K562 (cell line): Measurements from ENCODE around the gene ATG4D. TPM values are rescaled to one million over a fixed set of nuclear protein-coding genes. Genes with fewer than 3 reads are reported as not detected.

Source experiments
- ARID4B ChIP-seq: sonication (generic); formaldehyde crosslinking; IDR thresholded peaks from 2 replicates; pipeline ENCODE4 v1.8.0; 2022; ENCODE audit warnings: mild to moderate bottlenecking, missing genetic modification reagents
- ATF1 ChIP-seq, 2 experiments: fragments of 450-650 bp in 1 of 2; IDR thresholded peaks; 2 replicates each; pipeline ENCODE4 v1.6.1; 2016; ENCODE audit warnings: missing compliant biosample characterization in 1 of 2, missing genetic modification characterization in 1 of 2
- ATF6 ChIP-seq: sonication (generic); formaldehyde crosslinking; IDR thresholded peaks from 2 replicates; pipeline ENCODE4 v1.4.0; 2020; ENCODE audit warnings: mild to moderate bottlenecking, missing genetic modification reagents
- CREBBP ChIP-seq: IDR thresholded peaks from one replicate; pipeline ENCODE4 v1.6.1; 2012; ENCODE audit warnings: low read depth, mild to moderate bottlenecking, control low read depth, inconsistent platforms, low read length
- ELF4 ChIP-seq: fragments of 450-650 bp; formaldehyde crosslinking; IDR thresholded peaks from 2 replicates; pipeline ENCODE4 v1.4.0; 2022; ENCODE audit warnings: missing genetic modification characterization
- GTF3C2 ChIP-seq: IDR thresholded peaks from 3 replicates; pipeline ENCODE4 v1.6.1; 2011; ENCODE audit warnings: borderline replicate concordance, mild to moderate bottlenecking, moderate library complexity; ENCODE audit not compliant: insufficient read length; ENCODE audit errors: extremely low read depth
- HLTF ChIP-seq: fragments of 450-650 bp; IDR thresholded peaks from 2 replicates; pipeline ENCODE4 v1.6.1; 2016
- IRF2 ChIP-seq: sonication (generic); formaldehyde crosslinking; IDR thresholded peaks from 2 replicates; pipeline ENCODE4 v1.8.1; 2022; ENCODE audit warnings: mild to moderate bottlenecking, missing genetic modification reagents
- MIER1 ChIP-seq: fragments of 450-650 bp; IDR thresholded peaks from 2 replicates; pipeline ENCODE4 v1.6.1; 2016; ENCODE audit warnings: antibody characterized with exemption, mild to moderate bottlenecking, low read depth
- MXD1 ChIP-seq: fragments of 250-450 bp; sonication (Bioruptor Pico); IDR thresholded peaks from 2 replicates; pipeline ENCODE4 v1.8.0; 2021; ENCODE audit warnings: borderline replicate concordance, mild to moderate bottlenecking, moderate library complexity; ENCODE audit not compliant: poor library complexity, severe bottlenecking
- SNRNP70 ChIP-seq: fragments of 200-400 bp; formaldehyde crosslinking; optimal IDR thresholded peaks from 2 replicates; pipeline ENCODE3; 2017; ENCODE audit warnings: low read depth, low read length
- ZBTB34 ChIP-seq: fragments of 250-450 bp; sonication (Bioruptor Pico); IDR thresholded peaks from 2 replicates; pipeline ENCODE4 v1.8.0; 2021; ENCODE audit warnings: mild to moderate bottlenecking, moderate library complexity
- ZNF134 ChIP-seq: fragments of 250-450 bp; sonication (Bioruptor Pico); conservative IDR thresholded peaks from 2 replicates; pipeline ENCODE4 v1.4.0; 2020
- polyA plus RNA-seq, 8 experiments: library from polyadenylated mRNA; depleted of rRNA in 4 of 8; stranded (reverse) in 5 of 8; unstranded in 3 of 8; fragments of >200 nt; fragmentation: Nextera tagmentation in 2 of 8; fragmentation: Illumina TruSeq in 1 of 8; extraction: Ambion mirVana in 2 of 8; extraction: Trizol in 1 of 8; gene quantifications; 2 replicates each; pipeline versions ENCODE4 v1.2.1 to v1.2.3, GENCODE V29; 2011 to 2014; ENCODE audit warnings: inconsistent platforms in 1 of 8, missing spikeins in 1 of 8
- total RNA-seq, 7 experiments: library from RNA; depleted of rRNA in 6 of 7; stranded (reverse); fragments of >200 nt in 6 of 7; fragmentation: Illumina TruSeq in 2 of 7; extraction: Trizol in 2 of 7; gene quantifications; 2 replicates each; pipeline versions ENCODE4 v1.2.1 to v1.2.3, GENCODE V29; 2011 to 2021; ENCODE audit warnings: low replicate concordance in 1 of 7

ATG4D gene
- total and polyA plus RNA-seq, 9 of the 15 experiments (the other 6 are each of a cell fraction or from before 2014, with no cell fraction given): 0.51 to 66.1 (median 22.9) TPM

GRCh38 chr19:10575011-10575716, 31.5 kb downstream of the ATG4D start (continued):
- TF ChIP-seq ZBTB34 (CRISPR knock-in tag) (no peak), MIER1 (no peak), ATF1 (CRISPR knock-in tag; IDR thresholded peaks at IDR 0.05) (no peak), ATF1 (tag; IDR thresholded peaks at IDR 0.05) (0 out of 2 replicates have a peak, but pooled peaks have one; percentile 26), ARID4B (CRISPR knock-in tag) (no peak), ZNF134 (CRISPR knock-in tag) (no peak), SNRNP70 (no peak), CREBBP (no peak), HLTF (no peak), IRF2 (CRISPR knock-in tag) (no peak), MXD1 (CRISPR knock-in tag) (no peak), ATF6 (CRISPR knock-in tag) (no peak), ELF4 (CRISPR knock-in tag) (no peak), GTF3C2 (no peak)
